HEK293 (cell line): Measurements from ENCODE around the gene MYO15B.
A peak's percentile ranks its signal among the peaks of the same experiment; 100 is the strongest.

ENCODE experiments used
- CTCF ChIA-PET: fragments of 350-600 bp; formaldehyde crosslinking; extraction: SDS; loops from one replicate; lab custom pipeline; 2021; ENCODE audit warnings: antibody characterized with exemption; lab: Yijun Ruan, JAX
- POLR2A ChIA-PET: fragments of 300-600 bp; formaldehyde crosslinking; extraction: SDS; loops from one replicate; lab custom pipeline; 2020; ENCODE audit warnings: antibody characterized with exemption, inconsistent platforms; lab: Yijun Ruan, JAX
- H3K27ac ChIP-seq: fragments of 200-500 bp; sonication (Bioruptor generic); 2 replicates; pipeline ENCODE4 v1.5.1; 2014; ENCODE audit warnings: low read depth, low read length, control low read depth, inconsistent platforms; ENCODE audit errors: extremely low read depth
- H3K36me3 ChIP-seq, 2 experiments: fragments of 200-500 bp in 1 of 2; sonication (Bioruptor generic) in 1 of 2; 1 replicate in 1 of 2; 2 replicates in 1 of 2; pipeline ENCODE4 v1.5.1; 2014 to 2017; ENCODE audit warnings: inconsistent platforms in 2 of 2, low read length in 2 of 2; ENCODE audit not compliant: control insufficient read depth in 2 of 2, insufficient read depth in 1 of 2
- H3K4me1 ChIP-seq: fragments of 200-500 bp; sonication (Bioruptor generic); 2 replicates; pipeline ENCODE4 v1.5.1; 2014; ENCODE audit warnings: mild to moderate bottlenecking, low read length, inconsistent platforms; ENCODE audit not compliant: control insufficient read depth, insufficient read depth
- H3K4me3 ChIP-seq: 2 replicates; pipeline ENCODE4 v1.5.1; 2011; ENCODE audit warnings: low read depth, mild to moderate bottlenecking, control low read depth, low read length, moderate library complexity
- H3K9me3 ChIP-seq: fragments of 200-500 bp; sonication (Bioruptor generic); 2 replicates; pipeline ENCODE4 v1.5.1; 2014; ENCODE audit warnings: low read depth, low read length, inconsistent platforms; ENCODE audit not compliant: control insufficient read depth, insufficient read depth
- BCL11A ChIP-seq: fragments of 450-650 bp; formaldehyde crosslinking; IDR thresholded peaks from 2 replicates; pipeline ENCODE4 v1.5.1; 2016; ENCODE audit warnings: low read depth, missing biosample characterization, missing genetic modification characterization
- EGR2 ChIP-seq: fragments of 450-650 bp; formaldehyde crosslinking; IDR thresholded peaks from 2 replicates; pipeline ENCODE4 v1.5.1; 2016; ENCODE audit warnings: low read depth, missing biosample characterization, missing genetic modification characterization
- GLIS2 ChIP-seq: fragments of 450-650 bp; formaldehyde crosslinking; IDR thresholded peaks from 2 replicates; pipeline ENCODE4 v1.5.1; 2016; ENCODE audit warnings: missing biosample characterization, missing genetic modification characterization
- ZEB2 ChIP-seq: fragments of 450-650 bp; formaldehyde crosslinking; IDR thresholded peaks from 2 replicates; pipeline ENCODE4 v1.5.1; 2016; ENCODE audit warnings: missing biosample characterization, missing genetic modification characterization
- ZFP3 ChIP-seq: fragments of 450-650 bp; formaldehyde crosslinking; IDR thresholded peaks from 2 replicates; pipeline ENCODE4 v1.5.1; 2016; ENCODE audit warnings: low read depth, missing biosample characterization, missing genetic modification characterization
- ZNF133 ChIP-seq: fragments of 450-650 bp; formaldehyde crosslinking; IDR thresholded peaks from 2 replicates; pipeline ENCODE4 v1.5.1; 2016; ENCODE audit warnings: missing biosample characterization, missing genetic modification characterization
- ZNF266 ChIP-seq: fragments of 450-650 bp; formaldehyde crosslinking; IDR thresholded peaks from 2 replicates; pipeline ENCODE4 v1.5.1; 2016; ENCODE audit warnings: missing biosample characterization, missing genetic modification characterization, low read depth
- ZNF416 ChIP-seq: fragments of 450-650 bp; formaldehyde crosslinking; IDR thresholded peaks from 2 replicates; pipeline ENCODE4 v1.5.1; 2016; ENCODE audit warnings: missing biosample characterization, missing genetic modification characterization
- ZNF426 ChIP-seq: fragments of 450-650 bp; formaldehyde crosslinking; IDR thresholded peaks from 2 replicates; pipeline ENCODE4 v1.5.1; 2017; ENCODE audit warnings: missing biosample characterization, missing genetic modification characterization, mild to moderate bottlenecking, inconsistent platforms, moderate library complexity
- ZNF473 ChIP-seq: fragments of 450-650 bp; formaldehyde crosslinking; IDR thresholded peaks from 2 replicates; pipeline ENCODE4 v1.5.1; 2017; ENCODE audit warnings: missing biosample characterization, missing genetic modification characterization
- ZNF510 ChIP-seq: fragments of 450-650 bp; formaldehyde crosslinking; IDR thresholded peaks from 2 replicates; pipeline ENCODE4 v1.5.1; 2018; ENCODE audit warnings: mild to moderate bottlenecking, missing genetic modification characterization, missing biosample characterization; ENCODE audit not compliant: insufficient replicate concordance
- ZNF629 ChIP-seq: fragments of 450-650 bp; formaldehyde crosslinking; IDR thresholded peaks from 2 replicates; pipeline ENCODE4 v1.5.1; 2017; ENCODE audit warnings: missing biosample characterization, missing genetic modification characterization
- TF ChIP-seq, protein P1 (sequence below): fragments of 450-650 bp; formaldehyde crosslinking; IDR thresholded peaks from 2 replicates; pipeline ENCODE4; 2016; ENCODE audit warnings: missing biosample characterization, missing genetic modification characterization
- TF ChIP-seq, protein P2 (sequence below): fragments of 450-650 bp; formaldehyde crosslinking; IDR thresholded peaks from 2 replicates; pipeline ENCODE4 v1.5.1; 2016; ENCODE audit warnings: missing biosample characterization, missing genetic modification characterization
- TF ChIP-seq, protein P3 (sequence below): fragments of 450-650 bp; formaldehyde crosslinking; IDR thresholded peaks from 2 replicates; pipeline ENCODE4 v1.5.1; 2017; ENCODE audit warnings: missing biosample characterization, missing genetic modification characterization

Gene MYO15B

DNA sequence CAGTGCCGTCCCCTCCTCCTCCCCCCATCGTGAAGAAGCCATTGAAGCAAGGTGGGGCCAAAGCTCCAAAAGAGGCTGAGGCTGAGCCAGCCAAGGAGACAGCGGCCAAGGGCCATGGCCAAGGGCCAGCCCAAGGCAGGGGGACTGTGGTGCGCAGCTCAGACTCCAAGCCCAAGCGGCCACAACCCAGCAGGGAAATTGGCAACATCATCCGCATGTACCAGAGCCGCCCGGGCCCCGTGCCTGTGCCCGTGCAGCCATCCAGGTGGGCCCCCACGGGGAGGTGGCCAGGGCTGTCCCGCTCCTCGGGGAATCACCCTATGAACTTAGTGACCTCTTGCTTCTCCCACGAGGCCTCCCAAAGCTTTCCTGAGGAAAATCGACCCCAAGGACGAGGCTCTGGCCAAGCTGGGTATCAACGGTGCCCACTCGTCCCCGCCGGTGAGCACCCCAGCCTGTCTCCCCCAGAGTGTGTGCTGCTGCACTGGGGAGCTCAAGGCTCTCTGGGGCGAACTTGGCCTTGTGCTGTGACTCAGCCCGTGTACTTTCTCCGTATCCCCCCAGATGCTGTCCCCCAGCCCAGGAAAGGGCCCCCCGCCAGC is 29.0 kb downstream of the MYO15B start:
- Histone ChIP-seq H3K4me1 (no peaks in the 10 kb centered on the region), H3K36me3 (no peaks in the 10 kb centered on the region), H3K9me3 (no peaks in the 10 kb centered on the region), H3K4me3 (no peak overlapping the region), H3K27ac (no peak overlapping the region)
- TF ChIP-seq ZEB2 (tag by site-specific recombination) (no peak), ZNF510 (tag by site-specific recombination) (no peak), GLIS2 (peak; percentile 58; the same call in 1 of the 2 replicates), ZNF629 (tag by site-specific recombination) (no peak), BCL11A (tag by site-specific recombination) (no peak), ZNF473 (no peak)
- TF ChIP-seq, protein P1, sequence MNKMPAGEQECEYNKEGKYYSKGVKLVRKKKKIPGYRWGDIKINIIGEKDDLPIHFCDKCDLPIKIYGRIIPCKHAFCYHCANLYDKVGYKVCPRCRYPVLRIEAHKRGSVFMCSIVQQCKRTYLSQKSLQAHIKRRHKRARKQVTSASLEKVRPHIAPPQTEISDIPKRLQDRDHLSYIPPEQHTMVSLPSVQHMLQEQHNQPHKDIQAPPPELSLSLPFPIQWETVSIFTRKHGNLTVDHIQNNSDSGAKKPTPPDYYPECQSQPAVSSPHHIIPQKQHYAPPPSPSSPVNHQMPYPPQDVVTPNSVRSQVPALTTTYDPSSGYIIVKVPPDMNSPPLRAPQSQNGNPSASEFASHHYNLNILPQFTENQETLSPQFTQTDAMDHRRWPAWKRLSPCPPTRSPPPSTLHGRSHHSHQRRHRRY (tag by site-specific recombination), result no peak
- TF ChIP-seq, protein P2, sequence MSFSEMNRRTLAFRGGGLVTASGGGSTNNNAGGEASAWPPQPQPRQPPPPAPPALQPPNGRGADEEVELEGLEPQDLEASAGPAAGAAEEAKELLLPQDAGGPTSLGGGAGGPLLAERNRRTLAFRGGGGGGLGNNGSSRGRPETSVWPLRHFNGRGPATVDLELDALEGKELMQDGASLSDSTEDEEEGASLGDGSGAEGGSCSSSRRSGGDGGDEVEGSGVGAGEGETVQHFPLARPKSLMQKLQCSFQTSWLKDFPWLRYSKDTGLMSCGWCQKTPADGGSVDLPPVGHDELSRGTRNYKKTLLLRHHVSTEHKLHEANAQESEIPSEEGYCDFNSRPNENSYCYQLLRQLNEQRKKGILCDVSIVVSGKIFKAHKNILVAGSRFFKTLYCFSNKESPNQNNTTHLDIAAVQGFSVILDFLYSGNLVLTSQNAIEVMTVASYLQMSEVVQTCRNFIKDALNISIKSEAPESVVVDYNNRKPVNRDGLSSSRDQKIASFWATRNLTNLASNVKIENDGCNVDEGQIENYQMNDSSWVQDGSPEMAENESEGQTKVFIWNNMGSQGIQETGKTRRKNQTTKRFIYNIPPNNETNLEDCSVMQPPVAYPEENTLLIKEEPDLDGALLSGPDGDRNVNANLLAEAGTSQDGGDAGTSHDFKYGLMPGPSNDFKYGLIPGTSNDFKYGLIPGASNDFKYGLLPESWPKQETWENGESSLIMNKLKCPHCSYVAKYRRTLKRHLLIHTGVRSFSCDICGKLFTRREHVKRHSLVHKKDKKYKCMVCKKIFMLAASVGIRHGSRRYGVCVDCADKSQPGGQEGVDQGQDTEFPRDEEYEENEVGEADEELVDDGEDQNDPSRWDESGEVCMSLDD (tag by site-specific recombination), result no peak
- POLR2A ChIA-PET, result interaction anchor here (0.6 kb wide), 1 partner anchor 163 kb away, joined by 4 read pairs; no protein-coding TSS in a partner anchor
- CTCF ChIA-PET, result interaction anchor here (1.2 to 10.3 kb wide), 5 partner anchors 8 to 131 kb away, joined by 7 to 102 read pairs (median 11); partner anchors contain the start of gene SMIM5

DNA sequence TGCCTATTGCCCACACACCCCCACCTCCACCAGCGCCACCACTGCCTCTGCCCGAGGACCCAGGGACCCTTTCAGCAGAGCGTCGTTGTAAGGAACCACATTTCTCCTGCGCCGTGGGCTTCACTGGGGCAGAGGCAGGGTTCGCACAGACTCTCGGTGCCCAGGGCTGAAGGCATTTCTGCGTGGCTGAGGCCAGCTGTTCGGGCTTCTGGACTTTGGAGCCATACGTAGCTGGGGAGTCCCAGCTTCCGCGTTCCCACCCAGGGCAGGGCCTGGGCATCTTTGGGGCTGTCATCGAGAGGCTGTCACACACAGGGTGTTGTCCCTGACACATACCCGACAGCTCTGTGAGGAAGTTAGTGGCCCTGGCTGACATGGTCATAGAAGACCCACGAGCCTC is 29.6 kb downstream of the MYO15B start:
- TF ChIP-seq ZNF416, result no peak
- TF ChIP-seq, protein P3, sequence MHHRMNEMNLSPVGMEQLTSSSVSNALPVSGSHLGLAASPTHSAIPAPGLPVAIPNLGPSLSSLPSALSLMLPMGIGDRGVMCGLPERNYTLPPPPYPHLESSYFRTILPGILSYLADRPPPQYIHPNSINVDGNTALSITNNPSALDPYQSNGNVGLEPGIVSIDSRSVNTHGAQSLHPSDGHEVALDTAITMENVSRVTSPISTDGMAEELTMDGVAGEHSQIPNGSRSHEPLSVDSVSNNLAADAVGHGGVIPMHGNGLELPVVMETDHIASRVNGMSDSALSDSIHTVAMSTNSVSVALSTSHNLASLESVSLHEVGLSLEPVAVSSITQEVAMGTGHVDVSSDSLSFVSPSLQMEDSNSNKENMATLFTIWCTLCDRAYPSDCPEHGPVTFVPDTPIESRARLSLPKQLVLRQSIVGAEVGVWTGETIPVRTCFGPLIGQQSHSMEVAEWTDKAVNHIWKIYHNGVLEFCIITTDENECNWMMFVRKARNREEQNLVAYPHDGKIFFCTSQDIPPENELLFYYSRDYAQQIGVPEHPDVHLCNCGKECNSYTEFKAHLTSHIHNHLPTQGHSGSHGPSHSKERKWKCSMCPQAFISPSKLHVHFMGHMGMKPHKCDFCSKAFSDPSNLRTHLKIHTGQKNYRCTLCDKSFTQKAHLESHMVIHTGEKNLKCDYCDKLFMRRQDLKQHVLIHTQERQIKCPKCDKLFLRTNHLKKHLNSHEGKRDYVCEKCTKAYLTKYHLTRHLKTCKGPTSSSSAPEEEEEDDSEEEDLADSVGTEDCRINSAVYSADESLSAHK (tag by site-specific recombination), result no peak
- TF ChIP-seq EGR2 (tag by site-specific recombination), result no peak
- CTCF ChIA-PET, result interaction anchor here (1.2 to 10.3 kb wide), 5 partner anchors 9 to 131 kb away, joined by 7 to 102 read pairs (median 11); partner anchors contain the start of gene SMIM5
- no peaks in the 10 kb centered on the region for H3K4me1 ChIP-seq
- H3K36me3 ChIP-seq, result no peaks in the 10 kb centered on the region
- H3K4me3 ChIP-seq, result no peak overlapping the region
- H3K27ac ChIP-seq, result no peak overlapping the region
- no peaks in the 10 kb centered on the region for H3K9me3 ChIP-seq
- POLR2A ChIA-PET, result no interaction called here

DNA sequence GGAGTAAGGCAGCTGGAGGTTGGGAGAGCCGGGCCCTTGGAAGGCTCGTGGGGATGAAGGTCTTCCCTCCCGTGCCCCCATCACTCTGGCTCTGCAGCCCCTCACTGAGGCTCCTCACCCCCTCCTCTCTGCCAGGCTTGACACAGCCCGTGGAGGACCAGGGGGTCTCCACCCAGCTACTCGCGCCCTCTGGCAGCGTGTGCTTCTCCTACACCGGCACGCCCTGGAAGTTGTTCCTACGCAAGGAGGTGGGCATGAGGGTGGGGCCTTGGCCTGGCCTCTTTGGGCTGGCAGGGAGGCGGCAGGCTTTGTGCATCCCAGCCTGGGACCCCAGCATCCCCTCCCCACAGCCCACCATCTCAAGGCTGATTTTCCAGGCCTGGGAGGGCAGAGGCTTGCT is 30.1 kb downstream of the MYO15B start:
- POLR2A ChIA-PET, result no interaction called here
- Histone ChIP-seq H3K4me1 (no peaks in the 10 kb centered on the region), H3K27ac (no peak overlapping the region), H3K4me3 (no peak overlapping the region), H3K36me3 (no peaks in the 10 kb centered on the region), H3K9me3 (no peaks in the 10 kb centered on the region)
- CTCF ChIA-PET, result interaction anchor here (0.7 to 10.3 kb wide), 5 partner anchors 9 to 132 kb away, joined by 3 to 102 read pairs (median 11); partner anchors contain the start of gene SMIM5
- no peak for TF ChIP-seq ZNF133 (tag by site-specific recombination)
- TF ChIP-seq ZNF266, result no peak
- no peak for TF ChIP-seq ZFP3 (tag by site-specific recombination)
- TF ChIP-seq ZNF426 (tag by site-specific recombination), result no peak
